BJ (cell line): ENCODE results near the gene SS18L1. TPM values are rescaled to one million over a fixed set of nuclear protein-coding genes. Genes with fewer than 3 reads are reported as not detected.

Experiments
- CTCF ChIA-PET: fragments of 350-600 bp; formaldehyde crosslinking; extraction: SDS; loops from one replicate; lab custom pipeline; 2021; ENCODE audit warnings: antibody characterized with exemption, inconsistent platforms; lab: Yijun Ruan, JAX
- POLR2A ChIA-PET: fragments of 300-600 bp; sonication (Branson Sonifier 250); formaldehyde crosslinking; extraction: SDS; loops from one replicate; lab custom pipeline; 2021; ENCODE audit warnings: antibody characterized with exemption; lab: Charles Lee
- DNase-seq: peaks from one replicate; pipeline ENCODE4 v3.0.0-alpha.2; 2011; ENCODE audit warnings: low read depth
- H3K27me3 ChIP-seq: 2 replicates; pipeline ENCODE4 v1.6.0; 2011; ENCODE audit warnings: low read length; ENCODE audit not compliant: control insufficient read depth, insufficient read depth
- H3K36me3 ChIP-seq: 2 replicates; pipeline ENCODE4 v1.5.1; 2011; ENCODE audit warnings: low read length; ENCODE audit not compliant: control insufficient read depth, insufficient read depth
- H3K4me3 ChIP-seq: 2 replicates; pipeline ENCODE4 v1.5.1; 2011; ENCODE audit warnings: low read depth, mild to moderate bottlenecking, control low read depth, low read length
- polyA plus RNA-seq: library from polyadenylated mRNA; depleted of rRNA; stranded (reverse); fragments of >200 nt; gene quantifications from 2 replicates; pipeline ENCODE4 v1.2.3, GENCODE V29; 2011
- TF ChIP-seq, protein P1 (sequence below): IDR thresholded peaks from 2 replicates; pipeline ENCODE4 v1.5.1; 2011; ENCODE audit warnings: low read depth, mild to moderate bottlenecking, control low read depth, inconsistent platforms, low read length, moderate library complexity; ENCODE audit not compliant: insufficient read depth

The SS18L1 gene
- polyA plus RNA-seq, 1 experiment: 6.7 TPM

- POLR2A ChIA-PET: no interaction called here
- DNase-seq: no peak
These were observed 11.1 kb upstream of the SS18L1 start for GRCh38 chr20:62132421-62132820.

DNA sequence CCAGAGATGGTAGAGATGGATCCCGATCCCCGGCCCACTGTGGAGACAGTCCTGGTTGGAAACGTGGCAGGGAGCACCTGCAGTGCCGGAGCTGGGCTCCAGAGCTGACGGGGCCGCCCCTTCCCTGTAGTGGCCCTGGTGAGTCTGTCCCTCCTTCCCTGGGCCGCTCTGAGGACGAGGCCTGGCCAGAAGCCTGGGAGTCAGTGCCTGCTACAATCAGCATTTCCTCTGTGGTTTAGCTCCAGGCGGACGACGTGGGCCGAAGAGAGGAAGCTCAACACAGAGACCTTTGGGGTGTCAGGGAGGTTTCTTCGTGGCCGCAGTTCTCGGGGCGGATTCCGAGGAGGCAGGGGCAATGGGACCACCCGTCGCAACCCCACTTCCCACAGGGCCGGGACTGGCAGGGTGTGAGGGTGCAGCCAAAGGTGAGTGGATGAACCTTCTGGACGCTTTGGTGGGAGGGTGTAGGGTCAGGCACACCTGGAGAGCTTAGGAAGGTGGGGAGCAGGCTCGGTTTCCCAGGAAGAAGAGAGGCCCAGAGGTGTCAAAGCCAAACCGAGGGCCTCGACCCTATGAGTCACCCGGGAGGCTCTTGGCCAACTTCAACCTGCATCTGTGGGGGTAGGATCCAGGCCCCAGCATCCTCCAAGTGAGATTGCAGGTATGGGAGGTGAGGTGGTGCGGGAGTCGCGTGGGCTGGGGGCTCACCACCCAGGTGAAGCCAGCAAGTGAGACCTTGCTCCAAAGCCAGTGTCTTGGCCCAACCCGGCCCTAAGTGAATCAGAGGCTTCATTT is 10.3 kb upstream of the SS18L1 start:
- TF ChIP-seq, protein P1, sequence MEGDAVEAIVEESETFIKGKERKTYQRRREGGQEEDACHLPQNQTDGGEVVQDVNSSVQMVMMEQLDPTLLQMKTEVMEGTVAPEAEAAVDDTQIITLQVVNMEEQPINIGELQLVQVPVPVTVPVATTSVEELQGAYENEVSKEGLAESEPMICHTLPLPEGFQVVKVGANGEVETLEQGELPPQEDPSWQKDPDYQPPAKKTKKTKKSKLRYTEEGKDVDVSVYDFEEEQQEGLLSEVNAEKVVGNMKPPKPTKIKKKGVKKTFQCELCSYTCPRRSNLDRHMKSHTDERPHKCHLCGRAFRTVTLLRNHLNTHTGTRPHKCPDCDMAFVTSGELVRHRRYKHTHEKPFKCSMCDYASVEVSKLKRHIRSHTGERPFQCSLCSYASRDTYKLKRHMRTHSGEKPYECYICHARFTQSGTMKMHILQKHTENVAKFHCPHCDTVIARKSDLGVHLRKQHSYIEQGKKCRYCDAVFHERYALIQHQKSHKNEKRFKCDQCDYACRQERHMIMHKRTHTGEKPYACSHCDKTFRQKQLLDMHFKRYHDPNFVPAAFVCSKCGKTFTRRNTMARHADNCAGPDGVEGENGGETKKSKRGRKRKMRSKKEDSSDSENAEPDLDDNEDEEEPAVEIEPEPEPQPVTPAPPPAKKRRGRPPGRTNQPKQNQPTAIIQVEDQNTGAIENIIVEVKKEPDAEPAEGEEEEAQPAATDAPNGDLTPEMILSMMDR: no peak
- POLR2A ChIA-PET: no interaction called here
- Histone ChIP-seq H3K4me3 (no peak overlapping the region), H3K27me3 (no peaks in the 10 kb centered on the region), H3K36me3 (peaks cover 62% of the 10 kb centered on the region)
- CTCF ChIA-PET: interaction anchor here (0.7 to 3.1 kb wide), 5 partner anchors 10 to 107 kb away, joined by 3 to 14 read pairs (median 4); partner anchors contain the start of genes PSMA7 and SS18L1
- DNase-seq: no peak

More at GRCh38 chr20:62132421-62132820, 11.1 kb upstream of the SS18L1 start:
- Histone ChIP-seq H3K27me3 (no peaks in the 10 kb centered on the region), H3K36me3 (peaks cover 59% of the 10 kb centered on the region), H3K4me3 (no peak overlapping the region)
- TF ChIP-seq, protein P1: no peak
- CTCF ChIA-PET: interaction anchor here (0.7 to 3.1 kb wide), 5 partner anchors 9 to 106 kb away, joined by 3 to 14 read pairs (median 4); partner anchors contain the start of genes PSMA7 and SS18L1

- TF ChIP-seq, protein P1: no peak
- Histone ChIP-seq H3K4me3 (no peak overlapping the region), H3K36me3 (peaks cover 60% of the 10 kb centered on the region), H3K27me3 (no peaks in the 10 kb centered on the region)
- ChIA-PET POLR2A (no interaction called here), CTCF (interaction anchor here (3.1 kb wide), 1 partner anchor 107 kb away, joined by 14 read pairs; no protein-coding TSS in a partner anchor)
- no peak for DNase-seq
These were observed 9.7 kb upstream of the SS18L1 start for GRCh38 chr20:62133864-62134263.

DNA sequence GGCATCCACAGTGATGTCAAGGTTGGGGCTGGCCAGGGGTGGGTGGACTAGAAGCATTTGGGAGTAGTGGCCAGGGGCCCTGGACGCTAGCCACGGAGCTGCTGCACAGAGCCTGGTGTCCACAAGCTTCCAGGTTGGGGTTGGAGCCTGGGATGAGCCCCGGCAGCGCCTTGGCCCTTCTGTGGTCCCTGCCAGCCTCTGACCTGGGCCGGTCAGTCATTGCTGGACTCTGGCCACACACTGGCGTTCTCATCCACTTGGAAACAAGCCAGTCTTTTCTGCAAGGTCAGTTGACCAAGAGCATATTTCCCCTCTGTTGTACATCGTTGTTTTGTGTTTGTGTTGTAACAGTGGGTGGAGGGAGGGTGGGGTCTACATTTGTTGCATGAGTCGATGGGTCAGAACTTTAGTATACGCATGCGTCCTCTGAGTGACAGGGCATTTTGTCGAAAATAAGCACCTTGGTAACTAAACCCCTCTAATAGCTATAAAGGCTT is 8.8 kb upstream of the SS18L1 start:
- peaks cover 66% of the 10 kb centered on the region for H3K36me3 ChIP-seq
- CTCF ChIA-PET: interaction anchor here (0.6 to 4.1 kb wide), 4 partner anchors 13 to 124 kb away, joined by 3 to 33 read pairs (median 6); partner anchors contain the start of gene LSM14B
- POLR2A ChIA-PET: no interaction called here

More for the DNA sequence above, 8.8 kb upstream of the SS18L1 start:
- DNase-seq: no peak
- Histone ChIP-seq H3K27me3 (no peaks in the 10 kb centered on the region), H3K4me3 (no peak overlapping the region)
- TF ChIP-seq, protein P1: no peak
